IMR-90 (cell line): ENCODE data around the gene TAAR8. TPM values are rescaled to one million over a fixed set of nuclear protein-coding genes. Genes with fewer than 3 reads are reported as not detected.
A peak's percentile ranks its signal among the peaks of the same experiment; 100 is the strongest.

Experiments
- ATAC-seq: fragments of 200-7000 bp; cut with Tn5 transposase; 2 replicates; pipeline ENCODE4 v1.9.1; 2020; ENCODE audit warnings: low read depth, mild to moderate bottlenecking, moderate library complexity
- BruUV-seq: library from RNA; stranded (reverse); fragments of 400-500 nt; replicated peaks from 2 replicates; lab custom pipeline; 2021; lab: Mats Ljungman, UMichigan
- CTCF ChIA-PET: fragments of 300-600 bp; formaldehyde crosslinking; extraction: SDS; loops from one replicate; lab custom pipeline; 2021; ENCODE audit warnings: antibody characterized with exemption; lab: Yijun Ruan, JAX
- POLR2A ChIA-PET: fragments of 300-600 bp; sonication (Branson Sonifier 250); formaldehyde crosslinking; loops from one replicate; lab custom pipeline; 2022; ENCODE audit warnings: antibody characterized with exemption; ENCODE audit not compliant: unreplicated experiment; lab: Charles Lee
- DNase-seq: peaks from one replicate; pipeline ENCODE4 v3.0.0; 2013
- H2AFZ ChIP-seq: replicated peaks from 2 replicates; pipeline ENCODE3; 2013; ENCODE audit warnings: low read length, mild to moderate bottlenecking; ENCODE audit not compliant: poor library complexity
- H2AK5ac ChIP-seq: 2 replicates; pipeline ENCODE4 v1.6.1; 2013; ENCODE audit warnings: low read depth, low read length, inconsistent platforms
- H2AK9ac ChIP-seq: replicated peaks from 2 replicates; pipeline ENCODE3; 2013; ENCODE audit warnings: mild to moderate bottlenecking, low read depth, low read length, moderate library complexity; ENCODE audit not compliant: poor library complexity
- H2BK120ac ChIP-seq: 2 replicates; pipeline ENCODE4 v1.6.1; 2013; ENCODE audit warnings: low read depth, low read length, inconsistent platforms
- H2BK15ac ChIP-seq: 3 replicates; pipeline ENCODE4 v1.6.1; 2013; ENCODE audit warnings: low read depth, low read length, inconsistent platforms
- H2BK20ac ChIP-seq: 2 replicates; pipeline ENCODE4 v1.6.1; 2013; ENCODE audit warnings: low read depth, mild to moderate bottlenecking, inconsistent platforms, low read length, moderate library complexity
- H2BK5ac ChIP-seq: 2 replicates; pipeline ENCODE4 v1.6.1; 2013; ENCODE audit warnings: mild to moderate bottlenecking, low read depth, low read length, inconsistent platforms; ENCODE audit not compliant: poor library complexity, severe bottlenecking
- H3K14ac ChIP-seq: replicated peaks from 2 replicates; pipeline ENCODE4 v1.6.1; 2013; ENCODE audit warnings: low read depth, low read length, inconsistent platforms
- H3K18ac ChIP-seq: 2 replicates; pipeline ENCODE4 v1.6.1; 2013; ENCODE audit warnings: low read depth, low read length, control low read depth
- H3K23ac ChIP-seq: 2 replicates; pipeline ENCODE4 v1.6.1; 2013; ENCODE audit warnings: low read depth, low read length, inconsistent platforms
- H3K27ac ChIP-seq: 2 replicates; pipeline ENCODE4 v1.5.1; 2013; ENCODE audit warnings: mild to moderate bottlenecking, control low read depth, low read length; ENCODE audit not compliant: insufficient read depth
- H3K27me3 ChIP-seq: 2 replicates; pipeline ENCODE4 v1.6.1; 2013; ENCODE audit warnings: low read length; ENCODE audit not compliant: control insufficient read depth, insufficient read depth
- H3K36me3 ChIP-seq: 2 replicates; pipeline ENCODE4 v1.6.1; 2013; ENCODE audit warnings: low read length, mixed read lengths; ENCODE audit not compliant: control insufficient read depth, insufficient read depth
- H3K4ac ChIP-seq: 2 replicates; pipeline ENCODE4 v1.6.1; 2013; ENCODE audit warnings: low read depth, low read length, inconsistent platforms
- H3K4me1 ChIP-seq: 2 replicates; pipeline ENCODE4 v1.6.1; 2013; ENCODE audit warnings: low read length, mixed read lengths; ENCODE audit not compliant: control insufficient read depth, insufficient read depth
- H3K4me2 ChIP-seq: 2 replicates; pipeline ENCODE4 v1.6.1; 2013; ENCODE audit warnings: low read depth, mild to moderate bottlenecking, control low read depth, low read length, moderate library complexity
- H3K4me3 ChIP-seq: 2 replicates; pipeline ENCODE4 v1.5.1; 2013; ENCODE audit warnings: low read depth, mild to moderate bottlenecking, control low read depth, low read length, moderate library complexity; ENCODE audit not compliant: insufficient read depth
- H3K56ac ChIP-seq: 2 replicates; pipeline ENCODE4 v1.6.1; 2013; ENCODE audit warnings: low read length, inconsistent platforms; ENCODE audit not compliant: insufficient read depth; ENCODE audit errors: extremely low read depth
- H3K79me1 ChIP-seq, 2 experiments: 2 replicates each; pipeline ENCODE4 v1.6.1; 2013; ENCODE audit warnings: low read length in 2 of 2, inconsistent platforms in 1 of 2, low read depth in 1 of 2
- H3K9ac ChIP-seq: 2 replicates; pipeline ENCODE4 v1.6.1; 2013; ENCODE audit warnings: low read depth, low read length, control low read depth
- H3K9me1 ChIP-seq: 2 replicates; pipeline ENCODE4 v1.6.1; 2013; ENCODE audit warnings: low read length, inconsistent platforms; ENCODE audit not compliant: insufficient read depth
- H3K9me3 ChIP-seq: 2 replicates; pipeline ENCODE4 v1.6.1; 2013; ENCODE audit warnings: low read length; ENCODE audit not compliant: control insufficient read depth, insufficient read depth
- H4K20me1 ChIP-seq: 2 replicates; pipeline ENCODE4 v1.6.1; 2013; ENCODE audit warnings: low read length, inconsistent platforms; ENCODE audit not compliant: insufficient read depth
- H4K5ac ChIP-seq: 2 replicates; pipeline ENCODE4 v1.6.1; 2013; ENCODE audit warnings: mild to moderate bottlenecking, low read depth, low read length, control low read depth
- H4K8ac ChIP-seq, 2 experiments: 2 replicates each; pipeline ENCODE4 v1.6.1; 2013; ENCODE audit warnings: low read depth in 2 of 2, low read length in 2 of 2, control low read depth in 1 of 2, inconsistent platforms in 1 of 2
- H4K91ac ChIP-seq: 2 replicates; pipeline ENCODE4 v1.6.1; 2013; ENCODE audit warnings: low read depth, low read length, inconsistent platforms; ENCODE audit not compliant: insufficient read depth
- BHLHE40 ChIP-seq: fragments of 150-350 bp; IDR thresholded peaks from 2 replicates; pipeline ENCODE4 v1.6.1; 2016; ENCODE audit warnings: mild to moderate bottlenecking, low read depth, low read length
- CEBPB ChIP-seq: IDR thresholded peaks from 2 replicates; pipeline ENCODE4 v1.6.1; 2012; ENCODE audit warnings: low read depth, low read length, improper control_type of control experiment
- CHD1 ChIP-seq: IDR thresholded peaks from 2 replicates; pipeline ENCODE4 v1.6.1; 2012; ENCODE audit warnings: low read depth, low read length, improper control_type of control experiment
- CTCF ChIP-seq: conservative IDR thresholded peaks from 2 replicates; pipeline ENCODE4 v1.5.1; 2012; ENCODE audit warnings: mild to moderate bottlenecking, low read depth, low read length, improper control_type of control experiment
- FOS ChIP-seq: fragments of 150-350 bp; IDR thresholded peaks from 2 replicates; pipeline ENCODE4 v1.6.1; 2016; ENCODE audit warnings: low read depth, low read length
- MAZ ChIP-seq: IDR thresholded peaks from 2 replicates; pipeline ENCODE4 v1.6.1; 2012; ENCODE audit warnings: low read depth, mild to moderate bottlenecking, low read length, improper control_type of control experiment, moderate library complexity, borderline replicate concordance
- MXI1 ChIP-seq: IDR thresholded peaks from 2 replicates; pipeline ENCODE4 v1.6.1; 2012; ENCODE audit warnings: low read depth, mild to moderate bottlenecking, low read length, moderate library complexity, borderline replicate concordance
- NFE2L2 ChIP-seq: fragments of 150-350 bp; IDR thresholded peaks from 2 replicates; pipeline ENCODE4 v1.6.1; 2016; ENCODE audit warnings: low read depth, mild to moderate bottlenecking, low read length
- POLR2A ChIP-seq: IDR thresholded peaks from 2 replicates; pipeline ENCODE4 v1.6.1; 2012; ENCODE audit warnings: mild to moderate bottlenecking, low read depth, low read length
- RAD21 ChIP-seq: IDR thresholded peaks from 2 replicates; pipeline ENCODE4 v1.6.1; 2012; ENCODE audit warnings: low read length, improper control_type of control experiment
- RCOR1 ChIP-seq: IDR thresholded peaks from 2 replicates; pipeline ENCODE4 v1.6.1; 2012; ENCODE audit warnings: mild to moderate bottlenecking, low read length, improper control_type of control experiment; ENCODE audit not compliant: insufficient replicate concordance
- RFX5 ChIP-seq: IDR thresholded peaks from 2 replicates; pipeline ENCODE4 v1.8.0; 2012; ENCODE audit warnings: low read depth, mild to moderate bottlenecking, low read length, moderate library complexity
- SMC3 ChIP-seq: fragments of 150-350 bp; IDR thresholded peaks from 2 replicates; pipeline ENCODE4 v1.6.1; 2016; ENCODE audit warnings: low read depth, mild to moderate bottlenecking, antibody characterized with exemption, low read length, moderate library complexity
- WGBS, 2 experiments: methylation state at CpG; one replicate each; pipeline versions ENCODE4 v1.1.5 to v1.1.7; 2013; ENCODE audit warnings: missing lambda C conversion rate in 2 of 2; ENCODE audit not compliant: insufficient read length in 1 of 2; ENCODE audit errors: extremely low coverage in 2 of 2; 5-methylcytosine and 5-hydroxymethylcytosine counted together
- dilution Hi-C: fragments of 300-500 bp; cut with HindIII; formaldehyde crosslinking; loops from one replicate; pipeline ENCODE4 v1.14.3; 2018; ENCODE audit warnings: low sequenced_read_pairs; ENCODE audit not compliant: unreplicated experiment
- in situ Hi-C: fragments of 300-500 bp; cut with MboI; formaldehyde crosslinking; loops from 3 replicates; pipeline ENCODE4 v1.14.3; 2019; ENCODE audit warnings: low sequenced_read_pairs, inconsistent platforms, mixed read lengths
- intact Hi-C: fragments of 100-400 bp; cut with micrococcal nuclease; formaldehyde crosslinking; loops from 2 replicates; pipeline ENCODE4 v1.10.0; 2022
- polyA plus RNA-seq, 3 experiments: library from polyadenylated mRNA; depleted of rRNA; stranded (reverse); fragments of >200 nt; gene quantifications; 2 replicates each; pipeline ENCODE4 v1.2.3, GENCODE V29; 2012; ENCODE audit warnings: low replicate concordance in 1 of 3
- total RNA-seq: library from RNA; depleted of rRNA; stranded (reverse); fragments of >200 nt; gene quantifications from 2 replicates; pipeline ENCODE4 v1.2.3, GENCODE V29; 2012
- TF ChIP-seq, protein P1 (sequence below): fragments of 150-350 bp; IDR thresholded peaks from 2 replicates; pipeline ENCODE4 v1.6.1; 2017; ENCODE audit warnings: mild to moderate bottlenecking, antibody characterized with exemption, low read length, low read depth
- TF ChIP-seq, protein P2 (sequence below): fragments of 150-350 bp; IDR thresholded peaks from 2 replicates; pipeline ENCODE4 v1.6.1; 2016; ENCODE audit warnings: low read depth, mild to moderate bottlenecking, low read length, moderate library complexity, borderline replicate concordance

TAAR8 gene
- total and polyA plus RNA-seq, 2 of the 4 experiments (the other 2 are of a cell fraction) = not detected

DNA sequence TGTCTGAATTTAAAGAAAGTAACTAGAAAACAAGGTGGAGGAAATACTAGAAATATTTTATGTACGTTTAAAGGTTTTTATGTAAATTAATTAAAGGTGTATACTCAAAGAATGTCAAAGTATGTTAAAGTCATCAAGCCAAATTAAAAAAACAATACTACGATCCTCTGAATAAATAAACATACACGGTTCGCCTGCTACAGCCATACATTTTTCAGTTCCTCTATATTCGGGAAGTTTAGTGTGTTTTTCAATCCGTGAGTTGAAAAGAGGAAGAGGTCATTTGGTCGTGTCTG, 40.2 kb upstream of the TAAR8 start:
- H2BK5ac ChIP-seq = peak overlapping the region; percentile 26
- H3K9me3 ChIP-seq = no peaks in the 10 kb centered on the region
- ChIA-PET POLR2A (no interaction called here), CTCF (interaction anchor here (0.7 kb wide), 1 partner anchor 18 kb away, joined by 3 read pairs; no protein-coding TSS in a partner anchor)
- H2BK20ac ChIP-seq = no peak overlapping the region
- H3K23ac ChIP-seq = peak overlapping the region; percentile 90; the same call in 1 of the 2 replicates
- intact Hi-C loops = no loop called here
- peaks cover 4% of the 10 kb centered on the region for H3K4me1 ChIP-seq
- peak overlapping the region; percentile 48; the same call in 1 of the 2 replicates for H3K56ac ChIP-seq
- no peak overlapping the region for H2BK15ac ChIP-seq
- H4K20me1 ChIP-seq = peaks cover 30% of the 10 kb centered on the region; the same call in 1 of the 2 replicates
- no CpG with 5 or more reads among the region's 7 CpGs for WGBS, 2 experiments
- H3K4ac ChIP-seq = peak overlapping the region; percentile 55; the same call in 1 of the 2 replicates
- H3K4me3 ChIP-seq = peak overlapping the region; percentile 77
- peaks cover 13% of the 10 kb centered on the region for H3K27me3 ChIP-seq
- H3K4me2 ChIP-seq = peak overlapping the region; percentile 77
- no peaks in the 10 kb centered on the region; the same call in 1 of the 2 replicates for H3K36me3 ChIP-seq
- no peak overlapping the region for H2BK120ac ChIP-seq
- peak overlapping the region; percentile 12 for H3K27ac ChIP-seq
- peak overlapping the region; percentile 94; the same call in 1 of the 2 replicates for H3K14ac ChIP-seq
- H3K18ac ChIP-seq = 0 out of 2 replicates have a peak overlapping the region, but pooled peaks have one; percentile 3
- peak overlapping the region; percentile 6 for H2AK9ac ChIP-seq
- no peak overlapping the region; a peak in 1 of 4 replicates for H4K8ac ChIP-seq
- peaks cover 22 to 39% of the 10 kb centered on the region in 2 experiments for H3K79me1 ChIP-seq
- in situ Hi-C loops = no loop called here
- H4K5ac ChIP-seq = peak overlapping the region; percentile 19; the same call in 1 of the 2 replicates
- dilution Hi-C loops = no loop called here
- 0 out of 2 replicates have a peak, but pooled peaks cover 4% of the 10 kb centered on the region for H3K9me1 ChIP-seq
- peak overlapping the region; percentile 55 for H4K91ac ChIP-seq
- ATAC-seq = no peak
- TF ChIP-seq RCOR1 (no peak), MAZ (no peak), CTCF (no peak), RAD21 (no peak), POLR2A (no peak), MXI1 (no peak), RFX5 (no peak), BHLHE40 (no peak), NFE2L2 (no peak), FOS (no peak), CHD1 (no peak), CEBPB (no peak), SMC3 (no peak)
- TF ChIP-seq, protein P1, sequence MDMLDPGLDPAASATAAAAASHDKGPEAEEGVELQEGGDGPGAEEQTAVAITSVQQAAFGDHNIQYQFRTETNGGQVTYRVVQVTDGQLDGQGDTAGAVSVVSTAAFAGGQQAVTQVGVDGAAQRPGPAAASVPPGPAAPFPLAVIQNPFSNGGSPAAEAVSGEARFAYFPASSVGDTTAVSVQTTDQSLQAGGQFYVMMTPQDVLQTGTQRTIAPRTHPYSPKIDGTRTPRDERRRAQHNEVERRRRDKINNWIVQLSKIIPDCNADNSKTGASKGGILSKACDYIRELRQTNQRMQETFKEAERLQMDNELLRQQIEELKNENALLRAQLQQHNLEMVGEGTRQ = no peak
- TF ChIP-seq, protein P2, sequence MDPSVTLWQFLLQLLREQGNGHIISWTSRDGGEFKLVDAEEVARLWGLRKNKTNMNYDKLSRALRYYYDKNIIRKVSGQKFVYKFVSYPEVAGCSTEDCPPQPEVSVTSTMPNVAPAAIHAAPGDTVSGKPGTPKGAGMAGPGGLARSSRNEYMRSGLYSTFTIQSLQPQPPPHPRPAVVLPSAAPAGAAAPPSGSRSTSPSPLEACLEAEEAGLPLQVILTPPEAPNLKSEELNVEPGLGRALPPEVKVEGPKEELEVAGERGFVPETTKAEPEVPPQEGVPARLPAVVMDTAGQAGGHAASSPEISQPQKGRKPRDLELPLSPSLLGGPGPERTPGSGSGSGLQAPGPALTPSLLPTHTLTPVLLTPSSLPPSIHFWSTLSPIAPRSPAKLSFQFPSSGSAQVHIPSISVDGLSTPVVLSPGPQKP = no peak
- no peak overlapping the region for H2AK5ac ChIP-seq
- H3K9ac ChIP-seq = peak overlapping the region; percentile 86
- DNase-seq = no peak
- H2AFZ ChIP-seq = peak overlapping the region; percentile 95
- no TSS peak for BruUV-seq
